Adipose tissue (tissue), 3 donors: ENCODE data around the gene MMP24OS. TPM values are rescaled to one million over a fixed set of nuclear protein-coding genes. Genes with fewer than 3 reads are reported as not detected.

Experiments
- H3K27ac ChIP-seq: one replicate; pipeline ENCODE4 v1.5.1; 2013; ENCODE audit warnings: low read depth, low read length
- WGBS, 3 donors: extraction: QIAGEN DNeasy Blood & Tissue Kit; methylation state at CpG; one replicate each; pipeline ENCODE4 v1.1.7; 2013; 5-methylcytosine and 5-hydroxymethylcytosine counted together
- polyA plus RNA-seq, 3 donors: library from polyadenylated mRNA; stranded (reverse); fragments of 200-250 nt; gene quantifications; one replicate each; pipeline ENCODE4 v1.2.3, GENCODE V29; 2013
- donor health status: healthy with polysubstance abuse.
- donor health status: Bipolar disorder and iron deficiency.
- donor health status: healthy.

The MMP24OS gene
- polyA plus RNA-seq, 3 donors = 17.8 to 70.2 (median 57.9) TPM

- WGBS, 3 donors = 67 to 82% (median 77%) methylated on average over 13 of the region's 13 CpGs
- no peak overlapping the region for H3K27ac ChIP-seq
Measured at GRCh38 chr20:35307666-35308653, 30.0 kb upstream of the MMP24OS start.

DNA sequence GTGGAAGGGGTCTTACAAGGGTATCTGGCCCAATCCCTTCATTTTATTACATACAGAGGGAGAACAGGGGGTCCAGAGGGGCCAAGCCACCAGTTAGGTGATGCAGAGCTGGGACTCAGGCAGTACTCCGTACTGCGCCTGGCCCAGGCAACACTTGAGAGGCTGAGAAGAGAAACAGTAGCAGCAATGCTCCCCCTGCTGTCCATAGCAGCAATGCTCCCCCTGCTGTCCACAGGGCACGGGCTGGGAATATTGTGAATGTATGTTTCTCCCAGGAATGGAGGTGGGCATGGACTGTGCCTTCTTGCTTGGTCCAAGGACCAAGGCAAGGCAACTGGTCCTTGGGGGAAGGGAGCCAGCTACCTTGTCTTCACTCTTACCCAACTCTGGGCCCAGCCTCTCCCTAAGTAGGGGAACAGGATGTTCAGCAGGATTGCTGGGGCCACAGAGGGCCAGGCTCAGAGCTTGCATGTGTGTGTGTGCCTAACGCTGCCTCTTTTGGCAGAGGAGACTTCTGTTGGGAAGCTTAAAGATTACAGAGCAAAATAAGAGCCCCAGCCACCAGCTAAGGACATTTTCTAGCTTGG is 29.1 kb upstream of the MMP24OS start:
- H3K27ac ChIP-seq = no peak overlapping the region
- 42 to 47% (median 43%) methylated on average over 4 of the region's 4 CpGs for WGBS, 3 donors

DNA sequence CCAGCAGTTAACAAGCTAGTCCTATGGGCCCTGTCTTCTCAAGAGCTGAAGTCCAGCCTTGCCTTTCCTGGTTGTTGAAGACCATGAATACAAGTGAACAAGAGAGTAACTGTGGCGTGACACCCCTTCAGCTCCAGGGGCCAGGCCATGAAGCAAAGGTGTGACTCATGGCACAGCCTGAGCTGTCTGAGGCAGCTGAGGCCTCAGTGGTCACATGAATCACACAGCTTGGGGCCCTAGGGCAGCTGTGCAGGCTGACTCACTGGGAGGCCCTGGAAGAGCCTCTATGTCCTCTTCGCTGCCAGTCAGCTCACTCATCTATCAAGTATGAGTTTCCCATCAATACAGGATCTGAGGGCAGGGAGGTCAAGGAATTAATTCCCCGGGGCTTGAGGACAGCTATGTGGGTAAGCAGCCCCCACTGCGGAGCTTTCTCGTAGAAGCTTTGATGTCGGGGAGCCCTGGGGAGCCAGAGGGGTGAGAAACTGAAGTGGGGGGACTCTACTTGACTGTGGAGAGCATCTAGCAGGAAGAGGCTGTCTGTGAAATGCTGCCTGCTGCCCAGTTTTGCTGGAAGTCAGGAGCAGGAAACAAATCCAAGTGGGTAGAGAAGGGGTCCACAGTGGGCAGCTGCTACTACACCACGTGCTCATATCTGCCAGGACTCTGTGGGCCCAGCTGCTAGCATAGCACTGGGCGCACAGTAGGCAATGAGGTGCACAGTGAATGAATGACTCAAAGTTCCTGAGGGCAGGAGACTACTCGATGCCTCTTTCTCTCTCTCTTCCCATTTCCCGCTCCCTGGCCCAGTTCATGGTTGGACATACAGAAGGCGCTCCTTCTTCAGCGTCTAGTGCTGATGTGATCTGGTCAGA is 28.0 kb upstream of the MMP24OS start:
- 87 to 95% (median 89%) methylated on average over 12 of the region's 12 CpGs for WGBS, 3 donors

GRCh38 chr20:35304956-35305355 is 27.0 kb upstream of the MMP24OS start:
- H3K27ac ChIP-seq = no peak overlapping the region
- WGBS, 3 donors = 85 to 90% (median 86%) methylated on average over 6 of the region's 6 CpGs

More for the DNA sequence above, 28.0 kb upstream of the MMP24OS start:
- no peak overlapping the region for H3K27ac ChIP-seq

DNA sequence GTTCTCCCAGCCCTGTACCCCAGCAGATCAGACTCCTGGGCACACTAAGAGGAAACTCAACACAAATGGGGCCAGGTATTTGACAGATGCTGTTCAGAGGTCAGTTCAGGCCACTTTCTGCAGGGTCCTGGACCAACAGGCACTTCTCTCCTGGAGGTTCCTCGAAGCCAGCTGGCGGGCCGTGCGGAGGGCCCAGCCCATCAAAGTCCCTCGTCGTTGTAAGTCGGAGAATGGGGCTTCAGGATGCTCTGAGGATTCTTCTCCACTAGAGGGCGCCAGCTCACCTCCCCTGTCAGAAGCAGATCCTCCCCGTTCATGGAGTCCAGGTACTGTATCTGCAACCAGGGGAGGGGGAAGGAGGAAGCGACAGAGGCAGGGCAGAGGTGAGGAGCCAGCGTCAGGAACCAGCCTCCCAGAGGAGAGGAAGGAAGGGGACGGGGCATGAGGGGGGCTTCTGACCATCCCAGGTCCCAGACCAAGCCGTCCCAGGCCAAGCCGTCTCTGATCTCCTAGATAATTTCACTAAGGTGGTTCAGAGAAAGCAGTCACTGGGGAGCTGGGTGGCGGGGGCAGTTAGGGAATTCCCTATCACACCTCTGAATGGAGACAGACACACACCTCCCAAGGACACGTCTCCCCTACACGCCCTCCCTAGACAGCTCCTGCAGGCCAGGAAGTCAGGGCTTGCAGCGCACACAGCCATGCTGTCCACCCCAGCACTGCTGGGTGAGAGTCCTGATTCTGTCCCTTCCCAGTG is 26.0 kb upstream of the MMP24OS start:
- 30 to 31% (median 31%) methylated on average over 17 to 18 of the region's 18 CpGs for WGBS, 3 donors
- H3K27ac ChIP-seq = no peak overlapping the region

DNA sequence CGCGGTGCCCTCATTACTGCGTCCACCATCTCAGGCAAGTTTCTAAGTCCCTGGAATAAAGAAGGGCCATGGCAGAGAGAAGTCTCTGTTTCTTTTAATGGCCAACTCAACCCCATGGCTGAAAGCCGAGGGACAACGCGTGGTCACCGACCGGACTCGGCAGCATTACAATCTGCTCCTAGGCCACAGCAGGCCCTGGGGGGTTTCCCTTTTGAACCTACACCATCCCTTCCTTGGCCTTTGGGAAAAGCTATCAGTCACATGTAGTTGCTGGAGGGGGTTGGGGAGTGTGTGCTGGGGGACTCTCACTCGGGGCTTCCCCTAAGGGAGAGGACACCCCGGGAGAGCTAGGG is 25.4 kb upstream of the MMP24OS start:
- WGBS, 3 donors = 74 to 84% (median 82%) methylated on average over 11 of the region's 11 CpGs
- H3K27ac ChIP-seq = no peak overlapping the region

DNA sequence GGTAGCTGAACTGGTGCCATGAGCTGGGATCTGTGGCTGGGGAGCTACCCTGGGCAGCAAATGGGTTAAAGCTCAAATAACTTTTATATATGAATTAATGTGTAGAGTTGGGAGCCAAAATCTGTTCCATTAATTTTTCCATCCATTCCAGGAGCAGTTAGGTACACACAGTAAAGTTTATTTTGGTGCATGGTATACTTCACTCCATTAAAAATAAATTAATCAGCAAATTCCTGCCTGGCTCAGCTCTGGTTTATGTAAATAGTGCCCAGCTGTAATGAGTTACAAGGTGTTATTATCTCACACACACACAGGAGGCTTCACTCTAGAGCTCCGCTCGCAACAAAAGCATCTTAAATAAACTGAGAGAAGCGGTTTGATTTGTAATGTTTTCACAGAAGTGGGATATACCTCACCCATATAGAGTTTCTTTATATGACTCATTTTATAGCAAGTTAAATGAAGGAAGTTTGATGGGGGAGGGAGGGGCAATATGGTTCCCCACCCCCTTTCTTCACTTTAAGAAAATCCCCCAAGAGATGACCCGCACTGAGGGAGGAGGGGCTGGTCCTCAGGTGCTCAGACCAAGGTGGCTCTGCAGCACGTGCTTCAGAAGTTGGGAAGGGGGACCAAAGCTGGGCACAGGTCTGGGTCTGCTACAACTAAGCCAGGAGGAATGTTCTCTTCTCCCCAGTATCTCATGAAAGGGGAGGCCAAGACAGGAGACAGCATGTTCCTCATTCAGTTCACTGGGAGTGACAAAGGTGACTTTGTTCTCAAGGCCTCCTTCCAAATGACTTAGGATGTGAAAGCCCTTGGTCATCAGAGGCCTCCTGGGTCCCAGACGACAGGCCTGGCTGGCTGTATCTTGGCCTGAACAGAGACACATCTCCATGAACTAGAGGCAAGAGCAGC is 24.8 kb upstream of the MMP24OS start:
- no peak overlapping the region for H3K27ac ChIP-seq
- WGBS, 3 donors = 82 to 87% (median 86%) methylated on average over 6 of the region's 6 CpGs

DNA sequence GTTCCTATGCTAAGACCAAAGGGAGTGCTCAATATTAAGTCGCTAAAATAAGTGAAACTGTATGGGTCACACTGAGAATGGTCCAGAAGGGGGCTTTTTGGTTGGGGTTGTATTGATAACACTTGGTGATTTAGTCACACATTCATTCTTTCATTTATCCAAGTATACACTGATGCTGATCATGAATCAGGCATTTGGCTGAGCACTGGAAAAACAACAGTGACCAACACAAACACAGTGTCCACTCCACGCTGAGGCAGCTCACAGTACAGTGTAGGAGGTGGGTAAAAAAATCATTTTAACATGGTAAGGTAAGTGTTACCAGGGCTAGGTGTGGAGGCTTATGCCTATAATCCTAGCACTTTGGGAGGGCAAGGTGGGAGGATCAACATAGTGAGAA is 23.5 kb upstream of the MMP24OS start:
- H3K27ac ChIP-seq = no peak overlapping the region
- WGBS, 3 donors = 87 to 95% (median 94%) methylated on average over 2 of the region's 2 CpGs

- no peak overlapping the region for H3K27ac ChIP-seq
- 81 to 88% (median 82%) methylated on average over 4 of the region's 4 CpGs for WGBS, 3 donors
Measured at GRCh38 chr20:35300469-35301262, 22.7 kb upstream of the MMP24OS start.

DNA sequence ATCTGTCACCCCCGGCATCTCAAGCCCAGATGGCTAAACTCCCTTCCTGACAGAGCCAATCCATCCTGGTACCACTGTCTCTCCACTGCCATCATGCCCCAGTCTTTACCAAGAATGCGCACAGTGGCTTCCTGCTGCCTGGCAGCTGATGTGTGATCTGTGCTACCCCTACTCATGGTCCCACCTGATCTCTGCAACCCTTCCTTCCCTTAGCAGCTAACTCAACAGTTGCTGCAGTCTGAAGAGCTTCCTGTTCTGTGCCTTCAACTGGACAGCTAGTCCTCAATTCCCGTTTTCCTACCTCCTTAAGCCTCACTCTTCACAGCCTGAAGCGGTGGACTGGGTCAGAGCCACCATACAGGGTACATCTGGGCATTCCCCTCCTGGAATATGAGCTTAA is 21.9 kb upstream of the MMP24OS start:
- H3K27ac ChIP-seq = no peak overlapping the region
- 58 to 69% (median 60%) methylated on average over 4 of the region's 4 CpGs for WGBS, 3 donors

GRCh38 chr20:35298264-35298663 is 20.3 kb upstream of the MMP24OS start:
- WGBS, 3 donors = 62 to 69% (median 64%) methylated on average over 5 of the region's 5 CpGs
- H3K27ac ChIP-seq = no peak overlapping the region

DNA sequence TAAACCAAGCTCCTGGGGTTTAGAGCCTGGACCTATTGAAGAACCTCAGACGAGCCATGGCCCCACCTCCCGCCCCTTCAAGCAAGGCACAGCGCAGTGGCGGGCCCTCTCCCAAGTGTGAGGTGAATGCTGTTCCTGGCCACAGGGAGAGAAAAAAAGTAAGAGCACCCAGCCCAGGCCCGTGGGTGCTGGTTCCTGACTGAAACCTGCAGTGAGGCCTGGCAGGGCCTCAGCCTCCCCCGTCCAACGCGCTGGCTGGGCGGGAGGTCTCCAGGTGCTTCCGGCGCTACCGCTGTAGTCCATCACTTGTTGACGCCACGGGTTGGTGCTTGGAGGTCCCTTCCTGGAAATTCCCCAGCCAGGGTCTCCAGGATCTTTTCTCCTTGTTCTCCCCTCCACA is 19.8 kb upstream of the MMP24OS start:
- H3K27ac ChIP-seq = no peak overlapping the region
- 79 to 89% (median 86%) methylated on average over 12 to 14 of the region's 14 CpGs for WGBS, 3 donors

GRCh38 chr20:35297155-35297554 is 19.2 kb upstream of the MMP24OS start:
- WGBS, 3 donors = 49 to 61% (median 55%) methylated on average over 8 of the region's 8 CpGs

GRCh38 chr20:35296101-35296554 is 18.2 kb upstream of the MMP24OS start:
- no peak overlapping the region for H3K27ac ChIP-seq
- WGBS, 3 donors = 45 to 57% (median 48%) methylated on average over 9 of the region's 9 CpGs

More at GRCh38 chr20:35297155-35297554, 19.2 kb upstream of the MMP24OS start:
- no peak overlapping the region for H3K27ac ChIP-seq

DNA sequence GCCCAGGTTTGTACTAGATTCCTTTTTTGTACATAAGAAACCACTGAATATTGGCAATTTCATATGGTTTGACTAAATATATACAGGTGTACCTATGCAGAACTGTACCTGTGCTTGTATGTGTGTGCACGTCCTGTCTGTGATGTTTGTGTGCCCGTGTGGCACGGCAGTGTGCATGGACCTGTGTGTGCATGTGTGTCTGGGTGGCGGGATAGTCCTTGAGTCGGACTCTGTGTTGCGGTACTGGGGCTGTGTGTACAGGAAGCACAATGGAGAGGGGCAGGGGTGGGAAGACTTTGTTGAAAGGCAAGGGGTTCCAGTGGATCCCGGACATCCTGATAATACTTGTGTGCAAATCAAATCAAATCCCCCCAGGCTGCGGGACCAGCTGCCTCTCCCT is 17.8 kb upstream of the MMP24OS start:
- no peak overlapping the region for H3K27ac ChIP-seq
- 65 to 80% (median 74%) methylated on average over 8 of the region's 8 CpGs for WGBS, 3 donors

GRCh38 chr20:35295058-35295457 is 17.1 kb upstream of the MMP24OS start:
- no peak overlapping the region for H3K27ac ChIP-seq
- 65 to 74% (median 70%) methylated on average over 8 of the region's 8 CpGs for WGBS, 3 donors
